ENCODE measurements around the gene SMCHD1.

The SMCHD1 gene

DNA sequence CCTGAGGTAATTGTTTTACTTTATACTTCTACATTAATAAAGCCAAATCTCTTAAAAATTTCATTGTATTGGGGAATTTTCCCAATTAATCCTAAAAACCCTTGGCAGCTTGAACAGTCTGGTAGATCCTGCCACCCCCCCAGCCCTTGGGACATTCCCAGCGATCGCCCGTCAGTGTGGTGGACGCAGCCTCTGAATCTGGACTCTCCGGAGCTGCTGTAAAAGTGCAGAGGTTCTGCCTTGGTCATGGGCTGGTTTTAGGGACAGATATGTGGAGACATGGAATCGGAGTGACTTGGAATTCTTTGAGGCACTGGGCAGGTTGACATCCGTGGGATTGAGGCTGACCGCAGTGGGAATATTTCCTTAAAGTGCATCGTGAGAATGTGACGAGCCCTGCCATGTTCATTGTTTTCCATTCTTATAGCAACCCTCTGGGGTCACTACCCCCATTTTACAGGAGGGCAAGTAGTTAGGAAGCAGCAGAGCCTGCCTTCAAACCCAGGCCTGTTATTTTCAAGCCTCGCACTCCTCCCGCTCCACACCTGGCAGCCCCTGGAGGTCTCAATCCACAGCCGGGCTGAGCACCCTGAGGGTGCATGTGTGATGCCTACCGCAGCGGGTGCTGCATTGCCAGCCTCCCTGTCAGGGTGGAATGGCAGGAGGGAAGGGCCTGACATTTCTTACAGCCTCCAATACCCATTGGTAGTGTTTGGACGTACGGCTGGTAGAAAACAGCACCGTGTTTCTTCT, 197.8 kb downstream of the SMCHD1 start:
- no peak for DNase-seq (ENCODE audit: low spot score)

DNA sequence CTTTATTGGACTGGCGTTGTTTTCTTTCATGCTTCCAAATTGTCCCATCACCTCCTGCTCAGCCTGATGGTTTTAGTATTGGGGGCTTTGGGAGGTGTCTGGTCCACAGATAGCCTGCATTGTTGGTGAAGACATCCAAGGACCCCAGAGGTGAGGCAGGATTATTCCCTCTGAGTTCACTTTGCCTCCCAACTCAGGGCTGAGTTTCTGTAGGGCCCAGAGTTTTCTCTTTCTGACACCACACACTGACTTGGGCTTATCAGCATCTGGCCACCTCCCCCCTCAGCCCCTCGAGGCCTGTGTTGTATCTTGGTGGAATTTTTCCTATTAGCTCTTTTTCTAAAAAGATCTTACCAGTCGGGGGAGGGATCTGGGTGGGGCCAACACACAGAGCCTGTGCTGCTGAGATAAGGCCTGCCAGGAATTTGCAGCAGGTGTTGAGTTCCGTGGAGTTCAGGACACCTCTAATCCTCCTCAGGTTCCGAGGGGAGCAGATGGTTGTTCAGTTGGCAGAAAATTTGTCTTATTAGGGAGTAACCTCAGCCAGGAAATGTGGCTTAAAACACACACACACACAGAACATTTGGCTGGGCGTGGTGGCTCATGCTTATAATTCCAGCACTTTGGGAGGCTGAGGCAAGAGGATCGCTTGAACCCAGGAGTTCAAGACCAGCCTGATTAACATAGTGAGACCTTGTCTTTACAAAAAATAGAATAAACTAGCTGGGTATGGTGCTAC, 198.6 kb downstream of the SMCHD1 start:
- no peak for DNase-seq (ENCODE audit: low spot score)

Measured in LoVo (cell line).